OCI-LY7 (cell line): Measurements from ENCODE around the gene G3BP2. TPM values are rescaled to one million over a fixed set of nuclear protein-coding genes. Genes with fewer than 3 reads are reported as not detected.
A peak's percentile ranks its signal among the peaks of the same experiment; 100 is the strongest.
"Not testable (repeated sequence)": the region's sequence is repeated elsewhere in the genome, so short reads cannot be mapped to it uniquely, and the experiment has no call there.

Experiments used
- BruUV-seq: library from RNA; stranded (reverse); fragments of 400-500 nt; replicated peaks from 2 replicates; lab custom pipeline; 2021; lab: Mats Ljungman, UMichigan
- CTCF ChIA-PET: fragments of 300-600 bp; sonication (Branson Sonifier 250); formaldehyde crosslinking; loops from one replicate; lab custom pipeline; 2022; ENCODE audit warnings: antibody characterized with exemption; ENCODE audit not compliant: unreplicated experiment; lab: Charles Lee
- POLR2A ChIA-PET: fragments of 300-600 bp; sonication (Branson Sonifier 250); formaldehyde crosslinking; loops from one replicate; lab custom pipeline; 2022; ENCODE audit warnings: antibody characterized with exemption; lab: Charles Lee
- DNase-seq: peaks from one replicate; pipeline ENCODE4 v3.0.0-alpha.2; 2015; ENCODE audit warnings: low spot score
- H2AFZ ChIP-seq: fragments of 200-600 bp; sonication (generic), shearing (Covaris generic); 2 replicates; pipeline ENCODE4 v1.6.1; 2014; ENCODE audit warnings: mild to moderate bottlenecking, antibody characterized with exemption, low read length, moderate library complexity
- H3K27ac ChIP-seq: fragments of 200-600 bp; sonication (generic); 2 replicates; pipeline ENCODE4 v1.5.1; 2014; ENCODE audit warnings: mixed run types, low read depth, mild to moderate bottlenecking, moderate library complexity, low read length, inconsistent platforms; ENCODE audit not compliant: poor library complexity, severe bottlenecking
- H3K36me3 ChIP-seq: fragments of 200-600 bp; sonication (generic); 2 replicates; pipeline ENCODE4 v1.6.1; 2014; ENCODE audit warnings: mild to moderate bottlenecking, antibody characterized with exemption, low read length, moderate library complexity, mixed read lengths; ENCODE audit not compliant: insufficient read depth
- H3K4me1 ChIP-seq: fragments of 200-600 bp; sonication (generic); 2 replicates; pipeline ENCODE4 v1.5.1; 2014; ENCODE audit warnings: mild to moderate bottlenecking, low read length; ENCODE audit not compliant: insufficient read depth, poor library complexity, severe bottlenecking
- H3K4me2 ChIP-seq: fragments of 200-600 bp; sonication (generic); 2 replicates; pipeline ENCODE4 v1.6.1; 2014; ENCODE audit warnings: mild to moderate bottlenecking, low read length
- H3K4me3 ChIP-seq: fragments of 200-600 bp; sonication (generic); 2 replicates; pipeline ENCODE4 v1.5.1; 2014; ENCODE audit warnings: mild to moderate bottlenecking, low read depth, low read length; ENCODE audit not compliant: poor library complexity, severe bottlenecking
- H3K79me2 ChIP-seq: fragments of 200-600 bp; sonication (generic); 2 replicates; pipeline ENCODE4 v1.6.1; 2016; ENCODE audit warnings: low read depth, mild to moderate bottlenecking, low read length, moderate library complexity, mixed read lengths; ENCODE audit not compliant: insufficient read depth
- H3K9me2 ChIP-seq: fragments of 200-600 bp; sonication (generic); 2 replicates; pipeline ENCODE4 v1.6.1; 2016; ENCODE audit warnings: mild to moderate bottlenecking, low read length, mixed read lengths; ENCODE audit not compliant: insufficient read depth
- H3K9me3 ChIP-seq: fragments of 200-600 bp; sonication (generic); 2 replicates; pipeline ENCODE4 v1.6.1; 2014; ENCODE audit warnings: mild to moderate bottlenecking, mixed run types, low read length, mixed read lengths
- H4K20me1 ChIP-seq: fragments of 200-600 bp; sonication (generic); 2 replicates; pipeline ENCODE4 v1.6.1; 2014; ENCODE audit warnings: mild to moderate bottlenecking, antibody characterized with exemption, low read length, moderate library complexity, mixed read lengths; ENCODE audit not compliant: insufficient read depth
- EZH2phosphoT487 ChIP-seq: fragments of 200-600 bp; sonication (generic); IDR thresholded peaks from 2 replicates; pipeline ENCODE4 v1.6.1; 2018; ENCODE audit warnings: low read depth, borderline replicate concordance, mild to moderate bottlenecking, mixed run types, antibody characterized with exemption, low read length, moderate library complexity, mixed read lengths
- intact Hi-C: fragments of 100-400 bp; cut with micrococcal nuclease; formaldehyde crosslinking; loops from one replicate; pipeline ENCODE4 v1.10.0; 2022; ENCODE audit not compliant: unreplicated experiment
- total RNA-seq, 2 experiments: library from RNA; depleted of rRNA in 1 of 2; stranded (reverse); fragments of >200 nt in 1 of 2; shearing (Covaris generic) in 1 of 2; gene quantifications; 2 replicates each; pipeline ENCODE4 v1.2.3, GENCODE V29; 2014 to 2022
- TF ChIP-seq, protein P1 (sequence below): fragments of 200-600 bp; sonication (generic); conservative IDR thresholded peaks from 2 replicates; pipeline ENCODE4 v1.5.1; 2014; ENCODE audit warnings: mild to moderate bottlenecking, antibody characterized with exemption, low read length, moderate library complexity, mixed read lengths

Gene G3BP2
- total RNA-seq, 2 experiments from 2014 or later, result 56.7 to 147 TPM

DNA sequence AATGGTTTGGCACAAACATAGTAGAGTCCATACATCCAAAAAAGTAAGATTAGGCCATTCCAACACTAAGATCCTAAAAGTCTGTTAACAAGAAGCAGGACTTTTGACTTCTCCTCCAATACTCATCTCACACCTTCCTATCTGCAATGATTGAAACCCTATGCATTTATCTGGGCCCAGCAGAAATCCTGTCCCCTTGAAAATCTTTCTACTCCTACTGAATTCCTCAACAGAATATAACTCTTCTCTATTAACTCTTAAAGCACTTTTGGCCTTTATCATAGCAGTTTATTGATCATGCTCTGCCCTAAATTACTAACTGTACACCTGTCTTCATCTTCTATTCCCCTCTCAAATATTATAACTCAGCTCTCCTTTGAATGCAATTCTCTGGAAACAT is 4.6 kb downstream of the G3BP2 start:
- no peak overlapping the region for H3K4me3 ChIP-seq
- DNase-seq, result no peak
- intact Hi-C loops, result no loop called here
- H3K4me1 ChIP-seq, result peaks cover 40% of the 10 kb centered on the region
- H2AFZ ChIP-seq, result no peak overlapping the region
- peaks cover 95% of the 10 kb centered on the region for H3K79me2 ChIP-seq
- no peaks in the 10 kb centered on the region for H3K9me3 ChIP-seq
- no TSS peak for BruUV-seq
- TF ChIP-seq, protein P1, sequence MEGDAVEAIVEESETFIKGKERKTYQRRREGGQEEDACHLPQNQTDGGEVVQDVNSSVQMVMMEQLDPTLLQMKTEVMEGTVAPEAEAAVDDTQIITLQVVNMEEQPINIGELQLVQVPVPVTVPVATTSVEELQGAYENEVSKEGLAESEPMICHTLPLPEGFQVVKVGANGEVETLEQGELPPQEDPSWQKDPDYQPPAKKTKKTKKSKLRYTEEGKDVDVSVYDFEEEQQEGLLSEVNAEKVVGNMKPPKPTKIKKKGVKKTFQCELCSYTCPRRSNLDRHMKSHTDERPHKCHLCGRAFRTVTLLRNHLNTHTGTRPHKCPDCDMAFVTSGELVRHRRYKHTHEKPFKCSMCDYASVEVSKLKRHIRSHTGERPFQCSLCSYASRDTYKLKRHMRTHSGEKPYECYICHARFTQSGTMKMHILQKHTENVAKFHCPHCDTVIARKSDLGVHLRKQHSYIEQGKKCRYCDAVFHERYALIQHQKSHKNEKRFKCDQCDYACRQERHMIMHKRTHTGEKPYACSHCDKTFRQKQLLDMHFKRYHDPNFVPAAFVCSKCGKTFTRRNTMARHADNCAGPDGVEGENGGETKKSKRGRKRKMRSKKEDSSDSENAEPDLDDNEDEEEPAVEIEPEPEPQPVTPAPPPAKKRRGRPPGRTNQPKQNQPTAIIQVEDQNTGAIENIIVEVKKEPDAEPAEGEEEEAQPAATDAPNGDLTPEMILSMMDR, result no peak
- no peak for TF ChIP-seq EZH2phosphoT487
- peaks cover 62% of the 10 kb centered on the region for H3K36me3 ChIP-seq
- no peak overlapping the region for H3K27ac ChIP-seq
- H3K4me2 ChIP-seq, result peak overlapping the region; percentile 27; the same call in 1 of the 2 replicates
- no peaks in the 10 kb centered on the region for H3K9me2 ChIP-seq
- peaks cover 78% of the 10 kb centered on the region for H4K20me1 ChIP-seq
- CTCF ChIA-PET, result no interaction called here
- POLR2A ChIA-PET, result interaction anchor here (0.9 to 1.4 kb wide), 2 partner anchors 21 to 56 kb away, joined by 3 to 4 read pairs; partner anchors contain the start of gene USO1

- H3K4me3 ChIP-seq, H2AFZ ChIP-seq, H3K4me2 ChIP-seq, BruUV-seq, H3K9me2 ChIP-seq, DNase-seq, H3K27ac ChIP-seq, H3K9me3 ChIP-seq, CTCF ChIA-PET, intact Hi-C loops: not testable (repeated sequence)
- POLR2A ChIA-PET, result interaction anchor here (0.9 kb wide), 1 partner anchor 20 kb away, joined by 3 read pairs; no protein-coding TSS in a partner anchor
- H4K20me1 ChIP-seq, result peaks cover 83% of the 10 kb centered on the region
- H3K4me1 ChIP-seq, result peaks cover 40% of the 10 kb centered on the region
- peaks cover 71% of the 10 kb centered on the region for H3K36me3 ChIP-seq
- H3K79me2 ChIP-seq, result peaks cover 100% of the 10 kb centered on the region
Observed at GRCh38 chr4:75667636-75668035, 5.6 kb downstream of the G3BP2 start.

GRCh38 chr4:75666299-75666698 is 6.9 kb downstream of the G3BP2 start:
- Histone ChIP-seq H3K4me2 (0 out of 2 replicates have a peak overlapping the region, but pooled peaks have one; percentile 16), H3K9me3 (no peaks in the 10 kb centered on the region), H3K4me1 (peaks cover 36% of the 10 kb centered on the region), H2AFZ (no peak overlapping the region), H3K4me3 (no peak overlapping the region), H3K36me3 (peaks cover 74% of the 10 kb centered on the region), H3K27ac (no peak overlapping the region), H4K20me1 (peaks cover 82% of the 10 kb centered on the region), H3K79me2 (peaks cover 100% of the 10 kb centered on the region), H3K9me2 (no peaks in the 10 kb centered on the region)
- POLR2A ChIA-PET, result no interaction called here
- BruUV-seq, result no TSS peak
- intact Hi-C loops, result no loop called here
- CTCF ChIA-PET, result no interaction called here
- TF ChIP-seq, protein P1, result no peak
- no peak for TF ChIP-seq EZH2phosphoT487
- DNase-seq, result no peak

- POLR2A ChIA-PET, result interaction anchor here (0.8 to 1.2 kb wide), 2 partner anchors 18 to 77 kb away, joined by 4 read pairs; no protein-coding TSS in a partner anchor
- peaks cover 100% of the 10 kb centered on the region for H3K79me2 ChIP-seq
- H3K4me2 ChIP-seq, H3K4me3 ChIP-seq, CTCF ChIA-PET, H3K27ac ChIP-seq, intact Hi-C loops, DNase-seq, BruUV-seq, H3K9me2 ChIP-seq, H3K9me3 ChIP-seq, H2AFZ ChIP-seq: not testable (repeated sequence)
- H4K20me1 ChIP-seq, result peaks cover 78% of the 10 kb centered on the region
- H3K4me1 ChIP-seq, result peaks cover 20% of the 10 kb centered on the region
- H3K36me3 ChIP-seq, result peaks cover 77% of the 10 kb centered on the region
Observed at GRCh38 chr4:75664604-75665003, 8.6 kb downstream of the G3BP2 start.
